ENCODE data around the gene TSPEAR.

DNA sequence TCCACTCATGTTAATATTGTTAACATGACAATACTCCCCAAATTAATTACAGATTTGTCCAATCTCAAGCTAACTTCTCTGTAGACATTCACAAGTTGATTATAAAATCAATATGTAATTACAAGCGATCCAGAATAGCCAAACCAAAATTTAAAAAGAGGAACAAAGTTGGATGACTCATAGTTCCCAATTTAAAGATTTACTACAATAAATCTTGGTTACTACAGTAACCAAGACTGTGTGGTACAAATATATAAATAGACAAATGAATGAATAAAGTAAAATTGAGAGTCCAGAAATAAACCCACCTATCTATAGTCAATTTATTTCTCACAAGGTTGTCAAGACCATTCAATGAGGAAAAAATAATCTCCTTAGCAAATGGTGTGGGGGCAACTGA lies 145.0 kb downstream of the TSPEAR start:
- TF ChIP-seq, protein P1, sequence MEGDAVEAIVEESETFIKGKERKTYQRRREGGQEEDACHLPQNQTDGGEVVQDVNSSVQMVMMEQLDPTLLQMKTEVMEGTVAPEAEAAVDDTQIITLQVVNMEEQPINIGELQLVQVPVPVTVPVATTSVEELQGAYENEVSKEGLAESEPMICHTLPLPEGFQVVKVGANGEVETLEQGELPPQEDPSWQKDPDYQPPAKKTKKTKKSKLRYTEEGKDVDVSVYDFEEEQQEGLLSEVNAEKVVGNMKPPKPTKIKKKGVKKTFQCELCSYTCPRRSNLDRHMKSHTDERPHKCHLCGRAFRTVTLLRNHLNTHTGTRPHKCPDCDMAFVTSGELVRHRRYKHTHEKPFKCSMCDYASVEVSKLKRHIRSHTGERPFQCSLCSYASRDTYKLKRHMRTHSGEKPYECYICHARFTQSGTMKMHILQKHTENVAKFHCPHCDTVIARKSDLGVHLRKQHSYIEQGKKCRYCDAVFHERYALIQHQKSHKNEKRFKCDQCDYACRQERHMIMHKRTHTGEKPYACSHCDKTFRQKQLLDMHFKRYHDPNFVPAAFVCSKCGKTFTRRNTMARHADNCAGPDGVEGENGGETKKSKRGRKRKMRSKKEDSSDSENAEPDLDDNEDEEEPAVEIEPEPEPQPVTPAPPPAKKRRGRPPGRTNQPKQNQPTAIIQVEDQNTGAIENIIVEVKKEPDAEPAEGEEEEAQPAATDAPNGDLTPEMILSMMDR (IDR thresholded peaks at IDR 0.05; ENCODE audit: low read depth, low read length): no peak
- no peak for TF ChIP-seq POLR2A (IDR thresholded peaks at IDR 0.05; ENCODE audit: extremely low read depth, insufficient read length)
- TF ChIP-seq MAX (IDR thresholded peaks at IDR 0.05; ENCODE audit: low read depth, low read length): no peak
- TF ChIP-seq MYC (IDR thresholded peaks at IDR 0.05; ENCODE audit: low read depth, low read length): no peak

Data from NB4 (cell line).